Neural crest cell (in vitro differentiated cells): ENCODE results near the gene MTARC2. TPM values are rescaled to one million over a fixed set of nuclear protein-coding genes. Genes with fewer than 3 reads are reported as not detected.
A peak's percentile ranks its signal among the peaks of the same experiment; 100 is the strongest.

Experiments
- DNase-seq: peaks from one replicate; pipeline ENCODE4 v3.0.0; 2021; ENCODE audit warnings: low read depth, mixed read lengths, low spot score
- H3K27ac Mint-ChIP-seq: one replicate; pipeline ENCODE4 v1.8.0; 2021; ENCODE audit warnings: mild to moderate bottlenecking, mixed read lengths; ENCODE audit not compliant: unreplicated experiment
- H3K27me3 Mint-ChIP-seq: 2 replicates; pipeline ENCODE4 v1.8.0; 2021; ENCODE audit warnings: low read depth, mild to moderate bottlenecking, mixed read lengths
- H3K36me3 Mint-ChIP-seq: 2 replicates; pipeline ENCODE4 v1.8.0; 2021; ENCODE audit warnings: low read depth, mild to moderate bottlenecking, mixed read lengths
- H3K4me1 Mint-ChIP-seq: 2 replicates; pipeline ENCODE4 v1.8.0; 2021; ENCODE audit warnings: mixed read lengths
- H3K4me3 Mint-ChIP-seq: one replicate; pipeline ENCODE4 v1.8.0; 2021; ENCODE audit warnings: mild to moderate bottlenecking, mixed read lengths
- H3K9me3 Mint-ChIP-seq: 2 replicates; pipeline ENCODE4 v1.8.0; 2021; ENCODE audit warnings: mixed read lengths
- total RNA-seq: library from RNA; stranded (reverse); gene quantifications from 2 replicates; pipeline ENCODE4 v1.2.1, GENCODE V29; 2021
- TF ChIP-seq, protein P1 (sequence below): fragments of 200-600 bp; sonication (generic); conservative IDR thresholded peaks from 2 replicates; pipeline ENCODE4 v1.5.0; 2021; ENCODE audit warnings: antibody characterized with exemption, mild to moderate bottlenecking

Gene MTARC2
- total RNA-seq, 1 donor from 2014 or later: 4.1 TPM

DNA sequence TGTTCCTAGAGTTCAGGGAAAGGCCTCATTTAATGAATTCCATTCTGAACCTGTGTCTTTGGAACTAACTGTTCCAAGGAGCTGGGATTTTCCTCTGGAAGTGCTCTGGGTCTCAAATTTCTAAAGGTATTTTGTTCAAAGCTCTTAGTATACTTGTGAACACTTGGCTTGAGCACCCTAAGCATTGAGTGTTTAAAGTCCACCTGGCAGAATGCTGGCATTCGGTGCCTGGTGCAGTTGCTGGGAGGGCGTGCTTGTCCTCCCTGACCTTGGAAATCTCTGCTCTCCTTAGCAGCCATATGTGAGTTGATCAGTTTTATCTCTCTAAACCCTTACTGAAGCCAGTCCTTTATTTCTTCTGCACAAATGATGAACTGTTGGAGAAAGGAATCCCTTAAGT lies 3.0 kb downstream of the MTARC2 start:
- TF ChIP-seq, protein P1, sequence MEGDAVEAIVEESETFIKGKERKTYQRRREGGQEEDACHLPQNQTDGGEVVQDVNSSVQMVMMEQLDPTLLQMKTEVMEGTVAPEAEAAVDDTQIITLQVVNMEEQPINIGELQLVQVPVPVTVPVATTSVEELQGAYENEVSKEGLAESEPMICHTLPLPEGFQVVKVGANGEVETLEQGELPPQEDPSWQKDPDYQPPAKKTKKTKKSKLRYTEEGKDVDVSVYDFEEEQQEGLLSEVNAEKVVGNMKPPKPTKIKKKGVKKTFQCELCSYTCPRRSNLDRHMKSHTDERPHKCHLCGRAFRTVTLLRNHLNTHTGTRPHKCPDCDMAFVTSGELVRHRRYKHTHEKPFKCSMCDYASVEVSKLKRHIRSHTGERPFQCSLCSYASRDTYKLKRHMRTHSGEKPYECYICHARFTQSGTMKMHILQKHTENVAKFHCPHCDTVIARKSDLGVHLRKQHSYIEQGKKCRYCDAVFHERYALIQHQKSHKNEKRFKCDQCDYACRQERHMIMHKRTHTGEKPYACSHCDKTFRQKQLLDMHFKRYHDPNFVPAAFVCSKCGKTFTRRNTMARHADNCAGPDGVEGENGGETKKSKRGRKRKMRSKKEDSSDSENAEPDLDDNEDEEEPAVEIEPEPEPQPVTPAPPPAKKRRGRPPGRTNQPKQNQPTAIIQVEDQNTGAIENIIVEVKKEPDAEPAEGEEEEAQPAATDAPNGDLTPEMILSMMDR: no peak
- Mint-ChIP-seq H3K36me3 (no peaks in the 10 kb centered on the region), H3K9me3 (no peaks in the 10 kb centered on the region), H3K27me3 (peaks cover 37% of the 10 kb centered on the region), H3K27ac (no peak overlapping the region), H3K4me1 (peaks cover 20% of the 10 kb centered on the region), H3K4me3 (peak overlapping the region; percentile 26)
- no peak for DNase-seq

DNA sequence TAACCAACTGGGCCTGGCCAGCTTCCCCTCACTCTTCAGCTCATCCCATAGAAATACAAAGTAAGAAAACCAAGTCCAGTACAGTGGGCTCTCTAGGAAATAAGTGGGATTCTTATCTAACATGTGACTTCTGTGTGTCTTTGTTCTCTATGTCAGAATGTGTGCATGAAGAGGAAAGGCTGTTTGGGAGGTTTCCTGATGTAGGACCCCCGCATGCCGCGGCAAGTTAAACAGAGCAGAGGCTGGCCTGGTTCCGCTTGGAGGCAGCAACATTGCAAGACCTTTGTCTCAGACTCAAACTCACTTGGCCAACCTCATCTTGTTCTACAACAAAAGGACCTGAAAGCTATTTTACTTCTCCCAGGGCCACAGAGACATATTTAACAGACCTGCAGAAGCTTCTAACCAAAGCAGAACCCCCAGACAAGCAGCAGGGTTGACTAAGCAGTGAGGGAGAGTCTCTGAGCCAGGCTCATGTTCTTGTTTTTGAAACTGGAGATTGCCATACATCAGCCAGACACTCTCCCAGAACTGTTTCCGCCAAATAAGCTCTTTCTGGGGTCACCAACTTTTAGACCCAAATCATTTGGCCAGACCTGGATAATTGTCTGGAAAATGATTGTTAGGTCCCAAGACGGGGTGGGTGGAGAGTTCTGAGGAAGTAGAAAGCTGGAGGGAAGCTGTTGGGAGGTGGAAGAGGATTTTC lies 6.2 kb downstream of the MTARC2 start:
- TF ChIP-seq, protein P1: no peak
- peaks cover 3% of the 10 kb centered on the region for H3K4me1 Mint-ChIP-seq
- H3K27ac Mint-ChIP-seq: no peak overlapping the region
- peaks cover 10% of the 10 kb centered on the region for H3K27me3 Mint-ChIP-seq
- no peaks in the 10 kb centered on the region for H3K36me3 Mint-ChIP-seq
- no peaks in the 10 kb centered on the region for H3K9me3 Mint-ChIP-seq
- H3K4me3 Mint-ChIP-seq: no peak overlapping the region
- no peak for DNase-seq

DNA sequence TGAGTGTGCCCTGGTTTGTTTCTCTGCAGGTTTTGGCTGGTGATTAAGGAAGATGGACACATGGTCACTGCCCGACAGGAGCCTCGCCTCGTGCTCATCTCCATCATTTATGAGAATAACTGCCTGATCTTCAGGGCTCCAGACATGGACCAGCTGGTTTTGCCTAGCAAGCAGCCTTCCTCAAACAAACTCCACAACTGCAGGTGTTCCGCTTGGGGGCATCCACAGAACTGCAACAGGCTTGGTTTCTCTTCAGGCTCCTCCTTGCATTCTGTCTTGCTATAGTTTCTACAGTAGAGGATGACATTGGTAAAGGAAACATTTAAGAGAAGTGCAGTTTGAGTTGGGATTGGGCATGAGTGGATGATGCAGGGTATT lies 6.8 kb downstream of the MTARC2 start:
- no peak overlapping the region for H3K27ac Mint-ChIP-seq
- H3K27me3 Mint-ChIP-seq: peaks cover 6% of the 10 kb centered on the region
- H3K9me3 Mint-ChIP-seq: no peaks in the 10 kb centered on the region
- DNase-seq: no peak
- TF ChIP-seq, protein P1: no peak
- no peaks in the 10 kb centered on the region for H3K36me3 Mint-ChIP-seq
- H3K4me3 Mint-ChIP-seq: no peak overlapping the region
- H3K4me1 Mint-ChIP-seq: peaks cover under 1% of the 10 kb centered on the region

DNA sequence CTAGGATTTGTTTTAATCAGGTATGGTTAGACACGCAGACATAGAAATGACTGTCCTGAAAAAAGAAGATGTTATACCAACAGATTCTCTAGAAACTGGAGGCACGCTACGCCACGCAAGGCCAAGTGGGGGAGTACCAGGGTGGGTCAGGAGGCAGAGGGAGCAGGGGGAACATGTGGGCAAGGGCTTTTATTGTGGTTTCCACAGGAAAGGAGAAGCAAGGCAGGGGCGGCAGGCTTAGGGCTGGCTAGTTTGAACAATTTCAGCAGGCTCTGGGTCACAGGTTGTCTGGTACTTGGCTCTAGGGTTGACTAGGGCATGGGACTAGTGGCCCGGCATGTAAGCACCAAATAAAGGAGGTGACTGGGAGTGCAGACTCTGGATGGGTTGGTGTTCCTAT lies 7.2 kb downstream of the MTARC2 start:
- no peaks in the 10 kb centered on the region for H3K36me3 Mint-ChIP-seq
- no peak for DNase-seq
- TF ChIP-seq, protein P1: no peak
- H3K9me3 Mint-ChIP-seq: no peaks in the 10 kb centered on the region
- no peaks in the 10 kb centered on the region for H3K4me1 Mint-ChIP-seq
- H3K4me3 Mint-ChIP-seq: no peak overlapping the region
- H3K27me3 Mint-ChIP-seq: peaks cover 6% of the 10 kb centered on the region
- H3K27ac Mint-ChIP-seq: no peak overlapping the region

DNA sequence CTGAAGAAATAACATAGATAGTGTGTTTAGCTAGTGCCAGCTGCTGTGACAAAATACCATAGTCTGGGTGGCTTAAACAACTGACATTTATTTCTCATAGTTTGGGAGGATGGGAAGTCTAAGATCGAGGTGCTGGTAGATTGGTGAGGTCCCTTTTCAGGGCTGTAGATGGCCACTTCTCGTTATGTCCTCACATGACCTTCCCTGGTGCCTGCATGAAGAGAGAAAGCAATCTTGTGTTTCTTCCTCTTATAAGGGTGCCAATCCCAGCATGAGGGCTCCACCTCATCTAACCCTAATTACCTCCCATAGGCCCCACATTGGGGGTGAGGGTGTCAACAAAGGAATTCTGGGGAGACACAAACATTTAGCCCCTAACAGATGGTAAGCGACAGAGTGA lies 9.3 kb downstream of the MTARC2 start:
- Mint-ChIP-seq H3K9me3 (no peaks in the 10 kb centered on the region), H3K27ac (no peak overlapping the region), H3K4me1 (no peaks in the 10 kb centered on the region), H3K4me3 (no peak overlapping the region), H3K36me3 (no peaks in the 10 kb centered on the region), H3K27me3 (no peaks in the 10 kb centered on the region)
- no peak for DNase-seq
- TF ChIP-seq, protein P1: no peak
